ENCODE measurements around the gene STK11IP. TPM values are rescaled to one million over a fixed set of nuclear protein-coding genes. Genes with fewer than 3 reads are reported as not detected.

The STK11IP gene
- total RNA-seq, 2 experiments from 2014 or later: 35.3 to 40.3 TPM

DNA sequence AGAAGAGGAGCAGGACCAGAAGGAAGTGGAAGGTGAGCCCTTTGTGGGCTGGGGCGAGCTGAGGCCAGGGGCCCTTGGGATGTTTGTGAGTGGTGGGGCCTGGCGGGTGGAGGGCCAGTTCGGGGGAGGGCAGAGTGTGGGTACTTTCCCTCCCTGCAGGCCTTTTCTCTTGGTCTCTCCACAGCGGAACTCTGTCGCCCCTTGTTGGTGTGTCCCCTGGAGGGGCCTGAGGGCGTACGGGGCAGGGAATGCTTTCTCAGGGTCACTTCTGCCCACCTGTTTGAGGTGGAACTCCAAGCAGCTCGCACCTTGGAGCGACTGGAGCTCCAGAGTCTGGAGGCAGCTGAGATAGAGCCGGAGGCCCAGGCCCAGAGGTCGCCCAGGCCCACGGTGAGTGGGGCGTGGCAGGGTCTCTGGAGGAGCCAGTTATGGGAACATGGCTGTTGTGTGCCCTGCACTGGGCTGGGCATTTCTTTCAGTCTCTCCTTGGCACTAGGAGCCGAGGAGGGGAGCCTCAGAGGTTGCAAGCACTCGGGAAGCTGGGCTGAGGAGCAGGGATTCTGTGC, 10.8 kb downstream of the STK11IP start:
- no peak overlapping the region for H3K27ac Mint-ChIP-seq
- no peaks in the 10 kb centered on the region for H3K27me3 Mint-ChIP-seq
- CTCF ChIA-PET: no interaction called here
- no peak overlapping the region for H3K4me3 Mint-ChIP-seq
- DNase-seq: no peak
- H3K9me3 Mint-ChIP-seq: no peaks in the 10 kb centered on the region
- peaks cover 10% of the 10 kb centered on the region for H3K4me1 Mint-ChIP-seq
- H3K36me3 Mint-ChIP-seq (ENCODE audit: low read depth): peaks cover 23% of the 10 kb centered on the region
- POLR2A ChIA-PET: no interaction called here

DNA sequence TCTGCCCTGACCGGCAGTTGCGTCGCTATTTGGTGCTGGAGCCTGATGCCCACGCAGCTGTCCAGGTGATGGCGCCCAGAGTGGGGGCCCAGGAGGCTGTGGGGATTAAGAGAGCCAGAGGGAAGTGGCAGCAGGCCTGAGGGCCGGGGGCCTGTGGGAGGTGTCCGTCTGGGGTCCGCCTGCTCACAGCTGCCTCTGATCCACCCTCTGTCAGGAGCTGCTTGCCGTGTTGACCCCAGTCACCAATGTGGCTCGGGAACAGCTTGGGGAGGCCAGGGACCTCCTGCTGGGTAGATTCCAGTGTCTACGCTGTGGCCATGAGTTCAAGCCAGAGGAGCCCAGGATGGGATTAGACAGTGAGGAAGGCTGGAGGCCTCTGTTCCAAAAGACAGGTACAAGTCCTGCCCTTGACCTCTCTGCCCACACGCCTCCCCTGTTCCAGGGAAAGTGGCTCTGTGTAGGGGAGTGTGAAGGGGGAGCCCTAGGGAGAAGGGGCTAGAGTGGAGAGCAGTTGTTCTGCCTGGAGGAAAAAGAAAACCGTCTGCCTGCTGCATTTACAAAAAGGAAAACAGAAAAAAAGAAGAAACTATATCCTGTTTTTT, 11.6 kb downstream of the STK11IP start:
- Mint-ChIP-seq H3K27me3 (no peaks in the 10 kb centered on the region), H3K27ac (no peak overlapping the region), H3K36me3 (ENCODE audit: low read depth) (peaks cover 17% of the 10 kb centered on the region), H3K4me3 (no peak overlapping the region), H3K9me3 (no peaks in the 10 kb centered on the region), H3K4me1 (peaks cover 10% of the 10 kb centered on the region)
- POLR2A ChIA-PET: no interaction called here
- CTCF ChIA-PET: interaction anchor here (1.0 to 2.3 kb wide), 3 partner anchors 10 to 56 kb away, joined by 3 to 6 read pairs (median 3); no protein-coding TSS in a partner anchor
- DNase-seq: no peak

DNA sequence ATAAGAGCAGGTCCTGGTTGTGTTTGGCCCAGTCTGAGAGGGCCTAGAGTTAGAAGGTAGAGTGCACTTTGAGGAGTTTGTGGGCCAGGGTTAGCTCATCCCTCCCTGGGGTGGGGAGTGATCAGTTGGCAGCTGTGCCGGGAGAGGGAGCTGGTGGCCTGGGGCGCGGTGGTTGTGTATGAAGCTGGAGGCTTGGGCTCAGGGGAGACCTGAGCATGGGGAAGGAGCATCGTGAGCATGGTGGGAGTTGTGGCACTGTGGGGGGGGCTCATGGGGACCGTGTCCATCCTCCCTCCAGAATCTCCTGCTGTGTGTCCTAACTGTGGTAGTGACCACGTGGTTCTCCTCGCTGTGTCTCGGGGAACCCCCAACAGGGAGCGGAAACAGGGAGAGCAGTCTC, 13.6 kb downstream of the STK11IP start:
- Mint-ChIP-seq H3K27me3 (no peaks in the 10 kb centered on the region), H3K9me3 (no peaks in the 10 kb centered on the region), H3K4me3 (no peak overlapping the region), H3K4me1 (peaks cover 10% of the 10 kb centered on the region), H3K27ac (no peak overlapping the region), H3K36me3 (ENCODE audit: low read depth) (peaks cover 11% of the 10 kb centered on the region)
- ChIA-PET CTCF (interaction anchor here (0.7 to 2.3 kb wide), 3 partner anchors 19 to 223 kb away, joined by 3 to 6 read pairs (median 3); partner anchors contain the start of gene DNPEP), POLR2A (no interaction called here)
- no peak for DNase-seq

DNA sequence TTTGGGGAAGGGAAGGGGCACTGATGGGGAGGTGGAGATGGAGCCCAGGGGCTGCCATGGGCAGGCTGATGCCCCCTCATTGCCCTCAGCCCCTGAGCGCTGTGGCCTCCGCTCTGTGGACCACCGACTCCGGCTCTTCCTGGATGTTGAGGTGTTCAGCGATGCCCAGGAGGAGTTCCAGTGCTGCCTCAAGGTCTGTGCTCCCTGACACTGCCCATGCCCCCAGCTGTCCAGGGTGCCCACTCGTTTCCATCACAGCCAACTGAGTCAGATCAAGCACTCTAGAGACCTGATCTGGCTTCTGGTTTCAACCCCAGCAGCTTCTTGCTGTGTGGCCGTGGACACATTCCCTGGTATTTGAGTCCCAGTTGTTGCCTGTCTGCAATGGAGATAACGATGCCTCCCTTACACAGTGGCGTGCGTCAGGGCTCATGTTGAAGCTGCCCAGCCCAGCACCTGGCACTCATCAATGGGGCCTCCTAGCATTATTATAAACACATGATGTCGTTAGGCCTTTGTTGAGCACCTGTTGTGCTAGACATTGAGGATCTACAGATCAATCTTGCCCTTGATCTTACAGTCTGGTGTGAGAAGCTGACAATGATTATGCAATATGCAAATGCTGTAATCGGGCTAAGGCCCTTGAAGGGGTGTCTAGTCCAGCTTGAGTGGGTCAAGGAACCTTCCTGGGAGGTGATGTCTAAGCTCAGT, 14.4 kb downstream of the STK11IP start:
- ChIA-PET CTCF (interaction anchor here (1.0 to 1.4 kb wide), 2 partner anchors 71 to 224 kb away, joined by 3 read pairs; partner anchors contain the start of gene DNPEP), POLR2A (no interaction called here)
- Mint-ChIP-seq H3K27me3 (no peaks in the 10 kb centered on the region), H3K4me3 (no peak overlapping the region), H3K9me3 (no peaks in the 10 kb centered on the region), H3K36me3 (ENCODE audit: low read depth) (peaks cover 11% of the 10 kb centered on the region), H3K4me1 (peaks cover 10% of the 10 kb centered on the region), H3K27ac (peak overlapping the region; percentile 33)
- DNase-seq: no peak

DNA sequence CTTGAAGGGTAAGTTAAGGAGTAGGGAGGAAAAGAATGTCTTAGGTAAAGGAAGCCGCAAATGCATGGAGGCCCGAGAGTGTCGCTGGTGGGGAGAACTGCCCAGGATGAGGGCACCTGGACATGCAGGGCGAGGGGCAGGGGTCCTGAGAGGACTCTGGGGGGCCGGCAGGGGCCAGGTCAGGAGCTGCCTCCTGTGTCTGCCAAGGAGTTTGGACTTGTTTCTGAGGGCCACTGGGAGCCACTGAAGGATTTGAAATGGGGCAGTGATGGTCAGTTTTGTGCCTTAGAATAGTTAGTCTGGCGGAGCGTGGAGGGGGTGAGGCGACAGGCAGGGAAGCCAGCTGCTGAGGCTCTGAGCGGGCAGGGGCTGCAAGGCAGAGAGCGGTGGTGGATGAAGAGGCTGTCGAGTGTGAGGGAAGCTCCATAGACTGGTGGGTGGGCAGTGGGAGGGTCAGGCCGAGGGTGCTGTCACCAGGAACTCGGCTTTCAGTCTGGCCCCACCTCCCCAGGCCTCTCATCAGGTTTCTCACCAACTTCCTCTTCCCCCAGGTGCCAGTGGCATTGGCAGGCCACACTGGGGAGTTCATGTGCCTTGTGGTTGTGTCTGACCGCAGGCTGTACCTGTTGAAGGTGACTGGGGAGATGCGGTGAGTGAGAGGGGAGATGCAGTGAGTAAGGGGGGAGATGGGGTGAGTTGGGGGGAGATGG, 15.1 kb downstream of the STK11IP start:
- Mint-ChIP-seq H3K27ac (peak overlapping the region; percentile 33), H3K4me3 (no peak overlapping the region), H3K27me3 (no peaks in the 10 kb centered on the region), H3K36me3 (ENCODE audit: low read depth) (peaks cover 11% of the 10 kb centered on the region), H3K4me1 (peaks cover 10% of the 10 kb centered on the region), H3K9me3 (no peaks in the 10 kb centered on the region)
- POLR2A ChIA-PET: no interaction called here
- CTCF ChIA-PET: interaction anchor here (1.0 to 1.4 kb wide), 2 partner anchors 72 to 225 kb away, joined by 3 read pairs; partner anchors contain the start of gene DNPEP
- DNase-seq: peak; percentile 41

DNA sequence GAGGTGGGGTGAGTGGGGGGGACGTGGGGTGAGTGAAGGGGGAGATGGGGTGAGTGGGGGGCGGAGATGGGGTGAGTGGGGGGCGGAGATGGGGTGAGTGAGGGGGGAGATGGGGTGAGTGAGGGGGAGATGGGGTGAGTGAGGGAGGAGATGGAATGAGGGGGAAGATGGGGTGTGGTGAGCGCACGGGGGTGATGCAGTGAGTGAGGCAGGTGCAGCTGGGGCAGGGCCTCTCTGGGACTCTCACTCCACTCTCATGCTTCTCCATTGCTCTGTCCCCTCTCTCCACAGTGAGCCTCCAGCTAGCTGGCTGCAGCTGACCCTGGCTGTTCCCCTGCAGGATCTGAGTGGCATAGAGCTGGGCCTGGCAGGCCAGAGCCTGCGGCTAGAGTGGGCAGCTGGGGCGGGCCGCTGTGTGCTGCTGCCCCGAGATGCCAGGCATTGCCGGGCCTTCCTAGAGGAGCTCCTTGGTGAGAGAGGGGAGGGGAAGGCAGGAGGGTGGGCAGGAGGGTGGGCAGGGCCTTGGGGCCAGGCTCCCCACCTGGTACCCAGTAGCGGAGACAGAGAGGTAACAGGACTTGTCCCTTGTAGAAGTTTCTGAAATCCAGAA, 15.9 kb downstream of the STK11IP start:
- Mint-ChIP-seq H3K36me3 (ENCODE audit: low read depth) (peaks cover 11% of the 10 kb centered on the region), H3K9me3 (no peaks in the 10 kb centered on the region), H3K27ac (no peak overlapping the region), H3K4me3 (no peak overlapping the region), H3K4me1 (peaks cover 10% of the 10 kb centered on the region), H3K27me3 (no peaks in the 10 kb centered on the region)
- POLR2A ChIA-PET: no interaction called here
- CTCF ChIA-PET: interaction anchor here (0.9 kb wide), 1 partner anchor 115 kb away, joined by 3 read pairs; the partner anchor contains the start of gene GMPPA
- no peak for DNase-seq

DNA sequence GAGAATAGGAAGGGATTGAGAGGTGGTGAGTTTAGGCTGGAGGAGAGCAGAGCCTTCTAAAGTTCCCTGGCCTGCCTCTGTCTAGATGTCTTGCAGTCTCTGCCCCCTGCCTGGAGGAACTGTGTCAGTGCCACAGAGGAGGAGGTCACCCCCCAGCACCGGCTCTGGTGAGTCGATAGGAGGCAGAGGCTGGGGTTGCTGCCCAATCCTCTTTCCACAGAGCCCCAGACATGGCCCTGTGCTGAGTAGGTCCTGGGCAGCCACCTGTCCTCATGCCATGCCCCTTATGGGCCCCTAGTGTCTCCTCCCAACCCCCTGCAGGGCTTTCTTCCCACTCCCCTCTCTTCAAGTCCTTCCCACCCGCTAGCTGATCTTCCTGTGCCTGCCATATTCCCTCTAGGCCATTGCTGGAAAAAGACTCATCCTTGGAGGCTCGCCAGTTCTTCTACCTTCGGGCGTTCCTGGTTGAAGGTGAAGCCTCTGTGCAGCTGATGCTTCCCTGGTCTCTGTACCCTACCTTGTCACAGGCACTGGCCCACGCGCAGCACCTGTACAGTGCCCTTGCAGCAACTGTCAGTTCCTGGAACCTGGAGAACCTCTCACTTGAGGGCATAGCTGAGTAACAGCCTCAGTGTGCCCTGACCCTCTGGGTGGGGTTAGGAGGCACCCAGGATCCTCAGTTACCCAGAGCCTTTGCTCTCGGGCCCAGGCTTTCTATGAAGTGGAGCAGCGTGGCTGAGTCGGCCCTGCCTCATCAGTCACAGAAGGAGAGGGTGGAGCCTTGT, 16.6 kb downstream of the STK11IP start:
- peaks cover 10% of the 10 kb centered on the region for H3K4me1 Mint-ChIP-seq
- no peak for DNase-seq
- no peaks in the 10 kb centered on the region for H3K27me3 Mint-ChIP-seq
- no peak overlapping the region for H3K4me3 Mint-ChIP-seq
- CTCF ChIA-PET: interaction anchor here (0.9 to 1.3 kb wide), 2 partner anchors 9 to 116 kb away, joined by 3 read pairs; partner anchors contain the start of gene GMPPA
- peaks cover 11% of the 10 kb centered on the region for H3K36me3 Mint-ChIP-seq (ENCODE audit: low read depth)
- POLR2A ChIA-PET: no interaction called here
- peak overlapping the region; percentile 5 for H3K27ac Mint-ChIP-seq
- no peaks in the 10 kb centered on the region for H3K9me3 Mint-ChIP-seq

DNA sequence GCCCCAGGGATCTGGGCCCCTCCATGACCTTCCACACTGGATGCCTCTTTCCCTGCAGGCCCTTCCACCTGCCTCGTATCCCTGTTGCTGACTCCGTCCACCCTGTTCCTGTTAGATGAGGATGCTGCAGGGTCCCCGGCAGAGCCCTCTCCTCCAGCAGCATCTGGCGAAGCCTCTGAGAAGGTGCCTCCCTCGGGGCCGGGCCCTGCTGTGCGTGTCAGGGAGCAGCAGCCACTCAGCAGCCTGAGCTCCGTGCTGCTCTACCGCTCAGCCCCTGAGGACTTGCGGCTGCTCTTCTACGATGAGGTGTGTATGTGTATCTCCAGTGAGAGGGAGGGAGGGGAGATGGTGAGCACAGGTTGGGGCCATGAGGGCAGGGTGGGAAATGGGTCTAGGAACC, 17.4 kb downstream of the STK11IP start:
- POLR2A ChIA-PET: no interaction called here
- Mint-ChIP-seq H3K4me3 (no peak overlapping the region), H3K9me3 (no peaks in the 10 kb centered on the region), H3K4me1 (peaks cover 10% of the 10 kb centered on the region), H3K27ac (no peak overlapping the region), H3K36me3 (ENCODE audit: low read depth) (peaks cover 11% of the 10 kb centered on the region), H3K27me3 (no peaks in the 10 kb centered on the region)
- CTCF ChIA-PET: interaction anchor here (1.3 to 1.7 kb wide), 2 partner anchors 10 to 11 kb away, joined by 3 to 5 read pairs; no protein-coding TSS in a partner anchor
- no peak for DNase-seq

DNA sequence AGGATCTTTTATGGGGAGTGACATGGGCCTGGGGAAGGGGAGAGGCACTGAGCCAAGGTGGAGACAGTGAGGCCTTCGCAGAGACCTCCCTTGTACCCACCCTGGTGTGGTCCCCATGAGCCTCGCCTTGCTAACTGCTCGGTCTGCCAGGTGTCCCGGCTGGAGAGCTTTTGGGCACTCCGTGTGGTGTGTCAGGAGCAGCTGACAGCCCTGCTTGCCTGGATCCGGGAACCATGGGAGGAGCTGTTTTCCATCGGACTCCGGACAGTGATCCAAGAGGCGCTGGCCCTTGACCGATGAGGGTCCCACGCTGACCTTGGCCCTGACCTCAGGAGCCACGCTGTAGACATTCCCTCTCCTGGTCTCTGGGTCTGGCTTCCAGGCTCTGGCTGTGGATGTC, 18.2 kb downstream of the STK11IP start:
- ChIA-PET CTCF (interaction anchor here (1.7 kb wide), 1 partner anchor 10 kb away, joined by 5 read pairs; no protein-coding TSS in a partner anchor), POLR2A (no interaction called here)

DNA sequence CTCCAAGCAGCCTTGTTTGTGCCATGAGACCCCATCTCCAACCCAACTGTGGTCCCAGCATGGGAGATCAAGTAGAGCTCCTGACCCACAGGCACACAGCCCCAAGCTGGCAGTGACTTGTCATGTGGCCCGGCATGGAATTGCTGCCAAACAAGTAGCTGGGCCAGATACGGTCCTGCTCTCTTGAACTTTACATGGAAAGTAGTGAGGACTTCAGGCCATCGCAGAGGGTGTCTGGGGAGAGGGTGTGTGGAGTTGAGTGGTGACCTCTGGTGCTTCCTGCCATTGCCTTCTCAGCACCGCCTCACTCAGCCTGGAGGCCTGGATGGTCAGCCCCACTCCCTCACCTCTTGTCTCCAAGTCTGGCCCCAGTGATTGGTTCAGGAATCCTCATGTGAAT, 18.9 kb downstream of the STK11IP start:
- Mint-ChIP-seq H3K36me3 (ENCODE audit: low read depth) (peaks cover 4% of the 10 kb centered on the region), H3K27me3 (peaks cover 3% of the 10 kb centered on the region), H3K4me3 (no peak overlapping the region), H3K4me1 (peaks cover 10% of the 10 kb centered on the region), H3K27ac (no peak overlapping the region), H3K9me3 (no peaks in the 10 kb centered on the region)
- no peak for DNase-seq
- ChIA-PET POLR2A (no interaction called here), CTCF (interaction anchor here (1.7 kb wide), 1 partner anchor 10 kb away, joined by 5 read pairs; no protein-coding TSS in a partner anchor)

More for the DNA sequence above, 18.2 kb downstream of the STK11IP start:
- H3K27me3 Mint-ChIP-seq: no peaks in the 10 kb centered on the region
- H3K4me1 Mint-ChIP-seq: peaks cover 10% of the 10 kb centered on the region
- H3K36me3 Mint-ChIP-seq (ENCODE audit: low read depth): peaks cover 8% of the 10 kb centered on the region
- no peak for DNase-seq
- H3K27ac Mint-ChIP-seq: no peak overlapping the region
- no peaks in the 10 kb centered on the region for H3K9me3 Mint-ChIP-seq
- no peak overlapping the region for H3K4me3 Mint-ChIP-seq

DNA sequence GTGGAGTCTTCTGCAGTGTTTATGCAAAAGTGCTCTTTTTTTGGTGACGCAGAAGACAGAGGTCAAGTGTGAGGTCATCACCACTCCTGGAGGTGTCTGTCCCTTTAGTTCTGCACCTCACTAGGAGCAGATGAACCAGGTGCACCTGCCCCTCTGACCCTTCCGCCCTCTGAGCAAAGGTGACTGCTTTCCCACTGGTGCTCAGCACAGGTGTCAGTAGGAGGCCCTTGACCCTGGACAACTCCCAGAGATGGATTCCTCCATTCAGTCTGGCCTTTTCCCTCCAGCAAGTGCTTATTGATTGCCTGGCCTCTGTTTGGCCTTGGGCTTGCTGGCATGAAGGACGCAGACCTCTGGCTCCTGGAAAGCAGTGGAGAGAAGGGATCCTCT, 21.1 kb downstream of the STK11IP start:
- H3K27me3 Mint-ChIP-seq: peaks cover 8% of the 10 kb centered on the region
- H3K4me3 Mint-ChIP-seq: no peak overlapping the region
- CTCF ChIA-PET: no interaction called here
- H3K36me3 Mint-ChIP-seq (ENCODE audit: low read depth): no peaks in the 10 kb centered on the region
- H3K4me1 Mint-ChIP-seq: no peaks in the 10 kb centered on the region
- no peaks in the 10 kb centered on the region for H3K9me3 Mint-ChIP-seq
- DNase-seq: no peak
- POLR2A ChIA-PET: no interaction called here
- no peak overlapping the region for H3K27ac Mint-ChIP-seq

DNA sequence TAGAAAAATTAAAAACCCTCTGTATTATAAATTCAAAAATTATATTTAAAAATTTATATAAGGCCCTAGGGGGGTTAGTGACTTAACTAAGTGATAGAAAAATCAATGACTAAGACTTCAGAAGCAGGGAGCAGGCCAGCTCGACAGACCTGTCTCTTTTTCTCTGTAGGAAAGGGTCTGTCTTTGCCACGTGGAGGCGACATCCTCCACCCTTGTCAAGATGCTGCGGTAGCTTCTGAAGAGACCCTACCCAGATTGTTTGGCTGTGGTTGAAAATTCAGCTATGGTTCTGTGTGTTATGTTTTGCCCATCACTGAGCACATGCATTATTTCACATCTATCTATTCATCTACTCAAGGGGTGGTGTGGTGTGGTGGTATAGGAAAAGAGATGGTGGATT, 21.6 kb downstream of the STK11IP start:
- Mint-ChIP-seq H3K27me3 (peaks cover 11% of the 10 kb centered on the region), H3K9me3 (no peaks in the 10 kb centered on the region), H3K27ac (no peak overlapping the region), H3K36me3 (ENCODE audit: low read depth) (no peaks in the 10 kb centered on the region), H3K4me3 (no peak overlapping the region), H3K4me1 (no peaks in the 10 kb centered on the region)
- ChIA-PET POLR2A (no interaction called here), CTCF (no interaction called here)
- no peak for DNase-seq
